Activated CD8-positive, alpha-beta memory T cell treated with anti-CD3 and anti-CD28 coated beads for 1 hour (primary cell): ENCODE measurements around the gene ROCK1.

Experiments
- DNase-seq, 2 donors: peaks; one replicate each; pipeline ENCODE4 v3.0.0-alpha.2; 2020; ENCODE audit warnings: low read depth in 1 of 2; ENCODE audit errors: extremely low read depth in 1 of 2

The ROCK1 gene

GRCh38 chr18:21109936-21110712 is 1.5 kb downstream of the ROCK1 start:
- no peak for DNase-seq

DNA sequence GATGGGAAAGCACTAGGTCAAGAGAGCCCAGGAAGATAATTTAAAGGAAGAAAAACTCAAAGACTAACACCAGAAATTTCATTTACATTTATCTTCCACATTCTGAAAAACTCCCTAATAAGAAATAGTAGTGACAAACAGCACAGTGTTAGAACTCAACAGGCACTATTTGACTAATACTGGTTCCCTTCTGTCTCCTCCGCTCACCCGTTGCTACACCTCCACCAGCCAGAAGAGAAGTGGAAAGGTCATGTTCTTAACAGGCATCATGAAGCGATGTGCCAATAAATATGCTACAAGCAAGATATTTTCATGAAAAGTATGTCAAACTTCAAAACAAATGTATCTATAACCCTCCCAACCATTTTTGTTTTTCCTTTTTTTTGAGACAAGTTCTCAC is 5.7 kb downstream of the ROCK1 start:
- DNase-seq = no peak

GRCh38 chr18:21101172-21101571 is 10.4 kb downstream of the ROCK1 start:
- no peak for DNase-seq

- no peak for DNase-seq
These were observed 10.9 kb downstream of the ROCK1 start for GRCh38 chr18:21100678-21101077.

DNA sequence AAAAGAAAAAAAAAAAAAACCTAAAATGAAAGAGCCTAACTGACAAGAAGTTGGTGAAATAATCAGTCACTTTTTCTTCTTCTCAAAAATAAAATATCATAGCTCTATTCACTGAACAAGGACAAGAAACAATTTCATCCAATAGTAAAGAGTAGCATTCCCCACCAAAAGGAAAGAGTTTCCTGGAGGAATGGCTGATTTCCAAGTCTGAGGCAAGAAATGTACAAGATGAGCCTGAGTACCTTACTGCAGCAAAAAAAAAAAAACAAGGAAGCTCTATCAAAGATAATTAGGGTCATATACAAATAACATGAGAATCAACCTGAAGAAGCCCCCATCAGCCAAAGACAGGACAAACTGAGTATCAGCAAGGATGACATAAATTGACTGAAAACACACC is 11.5 kb downstream of the ROCK1 start:
- no peak for DNase-seq

GRCh38 chr18:21099442-21099841 is 12.2 kb downstream of the ROCK1 start:
- DNase-seq = no peak

DNA sequence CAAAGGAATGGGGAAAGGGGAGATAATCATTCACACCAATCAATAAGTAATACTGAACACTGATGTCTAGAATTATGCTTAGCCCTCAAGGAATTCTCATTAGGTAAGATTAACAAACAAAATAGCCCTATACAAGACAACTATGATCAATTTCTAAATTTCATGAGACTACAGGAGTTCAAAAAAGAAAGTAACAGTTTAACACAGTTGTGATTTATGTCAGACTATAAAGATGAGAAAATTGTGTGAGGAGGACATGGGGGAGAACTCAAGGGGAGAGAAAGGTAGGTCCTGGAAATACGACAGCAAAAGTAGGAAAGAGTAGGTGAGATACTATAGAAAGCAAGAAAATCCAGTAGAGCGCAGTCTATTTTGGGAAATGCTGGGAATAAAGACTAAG is 14.9 kb downstream of the ROCK1 start:
- no peak for DNase-seq

DNA sequence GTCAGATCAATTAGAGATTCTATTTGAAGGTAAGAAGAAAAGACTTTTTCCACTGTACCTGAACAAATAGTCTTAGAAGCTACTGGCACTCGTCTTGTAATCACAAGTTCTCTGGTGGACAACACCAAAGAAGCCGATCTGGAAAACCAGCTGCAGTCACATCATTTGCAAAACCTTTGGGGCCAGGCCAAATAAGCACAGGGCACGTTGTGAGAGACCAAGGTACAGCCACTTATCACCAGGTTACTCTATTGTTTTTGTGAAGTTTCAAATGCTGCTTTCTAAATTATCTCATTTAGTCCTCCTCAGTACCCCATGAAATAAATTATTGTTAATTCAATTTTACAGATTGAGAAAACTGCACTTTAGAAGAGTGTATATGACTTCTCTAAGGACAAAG is 18.5 kb downstream of the ROCK1 start:
- no peak for DNase-seq

- no peak for DNase-seq
These were observed 20.9 kb downstream of the ROCK1 start for GRCh38 chr18:21090680-21091079.

- DNase-seq = no peak
These were observed 25.9 kb downstream of the ROCK1 start for GRCh38 chr18:21085579-21086166.

GRCh38 chr18:21084511-21085078 is 27.0 kb downstream of the ROCK1 start:
- no peak for DNase-seq

DNA sequence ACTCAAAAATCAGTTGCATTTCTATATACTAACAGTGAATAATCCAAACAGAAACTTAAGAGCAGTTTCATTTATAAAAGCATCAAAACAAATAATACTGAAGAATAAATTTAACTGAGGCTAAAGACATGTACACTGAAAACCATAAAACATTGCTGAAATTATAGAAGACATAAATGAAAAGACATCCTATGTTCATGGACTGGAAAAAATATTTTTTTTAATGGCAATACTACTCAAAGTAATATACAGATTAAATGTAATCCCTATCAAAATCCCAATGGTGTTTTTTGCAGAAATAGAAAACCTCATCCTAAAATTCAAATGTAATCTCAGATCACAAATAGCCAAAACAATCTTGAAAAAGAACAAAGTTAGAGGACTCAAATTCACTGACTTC is 28.6 kb downstream of the ROCK1 start:
- DNase-seq = no peak

GRCh38 chr18:21081426-21081825 is 30.2 kb downstream of the ROCK1 start:
- DNase-seq = no peak

- DNase-seq = no peak
These were observed 31.0 kb downstream of the ROCK1 start for GRCh38 chr18:21080576-21080975.

- no peak for DNase-seq
These were observed 37.0 kb downstream of the ROCK1 start for GRCh38 chr18:21074336-21075323.

DNA sequence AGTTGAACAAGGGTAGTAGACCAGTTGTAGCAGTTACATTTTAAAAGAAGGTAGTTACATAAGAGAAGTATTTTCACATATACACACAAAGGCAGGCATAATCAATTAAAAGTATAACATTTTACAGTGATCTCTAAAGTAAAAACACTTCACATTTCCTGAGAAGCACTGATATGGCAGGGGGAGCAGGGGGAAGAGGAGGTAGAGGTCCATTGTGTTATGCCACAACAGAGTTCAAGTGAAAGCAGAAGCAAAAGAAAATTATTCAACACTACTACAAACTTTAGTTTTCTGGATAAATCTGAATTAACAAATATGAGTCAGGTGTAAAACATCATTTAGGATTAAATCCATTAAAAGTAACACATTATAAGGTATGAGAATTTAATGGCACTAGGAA is 38.4 kb downstream of the ROCK1 start:
- no peak for DNase-seq

GRCh38 chr18:21071071-21071470 is 40.5 kb downstream of the ROCK1 start:
- DNase-seq = no peak

GRCh38 chr18:21069468-21069867 is 42.1 kb downstream of the ROCK1 start:
- DNase-seq = no peak

DNA sequence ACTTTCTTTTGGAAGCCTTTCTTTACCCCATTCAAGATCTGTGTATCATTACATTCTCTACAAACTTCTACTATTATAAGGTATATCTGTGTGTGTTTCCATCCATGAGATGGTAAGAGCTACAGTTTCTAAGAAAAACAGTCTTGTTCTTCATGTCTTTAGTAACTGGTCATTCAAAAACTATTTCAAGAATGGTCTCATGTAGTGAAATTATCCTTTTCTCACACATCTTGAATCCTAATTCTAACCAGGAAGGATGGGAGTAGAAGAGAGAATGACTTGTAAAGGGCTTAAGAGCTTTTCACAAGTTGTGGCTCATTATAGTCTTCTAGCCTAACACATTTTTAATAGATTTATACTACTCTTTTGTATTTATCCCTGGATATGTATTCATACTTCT is 47.3 kb downstream of the ROCK1 start:
- DNase-seq = no peak

GRCh38 chr18:21063011-21063410 is 48.6 kb downstream of the ROCK1 start:
- no peak for DNase-seq

GRCh38 chr18:21057112-21057511 is 54.5 kb downstream of the ROCK1 start:
- no peak for DNase-seq
